Testis (tissue), 2 donors: ENCODE measurements around the gene TOLLIP.

Experiments used
- POLR2A ChIP-seq: fragments of 450-650 bp; IDR thresholded peaks from one replicate; pipeline ENCODE4 v1.6.1; 2017; ENCODE audit warnings: antibody characterized with exemption, mild to moderate bottlenecking, moderate library complexity
- TF ChIP-seq, protein P1 (sequence below), 3 experiments: fragments of 450-650 bp in 2 of 3; fragments of 200-600 bp in 1 of 3; sonication (generic) in 1 of 3; IDR thresholded peaks; one replicate each; pipeline ENCODE4 v1.5.1; 2016 to 2019; ENCODE audit warnings: antibody characterized with exemption in 3 of 3, mild to moderate bottlenecking in 2 of 3, moderate library complexity in 1 of 3

DNA sequence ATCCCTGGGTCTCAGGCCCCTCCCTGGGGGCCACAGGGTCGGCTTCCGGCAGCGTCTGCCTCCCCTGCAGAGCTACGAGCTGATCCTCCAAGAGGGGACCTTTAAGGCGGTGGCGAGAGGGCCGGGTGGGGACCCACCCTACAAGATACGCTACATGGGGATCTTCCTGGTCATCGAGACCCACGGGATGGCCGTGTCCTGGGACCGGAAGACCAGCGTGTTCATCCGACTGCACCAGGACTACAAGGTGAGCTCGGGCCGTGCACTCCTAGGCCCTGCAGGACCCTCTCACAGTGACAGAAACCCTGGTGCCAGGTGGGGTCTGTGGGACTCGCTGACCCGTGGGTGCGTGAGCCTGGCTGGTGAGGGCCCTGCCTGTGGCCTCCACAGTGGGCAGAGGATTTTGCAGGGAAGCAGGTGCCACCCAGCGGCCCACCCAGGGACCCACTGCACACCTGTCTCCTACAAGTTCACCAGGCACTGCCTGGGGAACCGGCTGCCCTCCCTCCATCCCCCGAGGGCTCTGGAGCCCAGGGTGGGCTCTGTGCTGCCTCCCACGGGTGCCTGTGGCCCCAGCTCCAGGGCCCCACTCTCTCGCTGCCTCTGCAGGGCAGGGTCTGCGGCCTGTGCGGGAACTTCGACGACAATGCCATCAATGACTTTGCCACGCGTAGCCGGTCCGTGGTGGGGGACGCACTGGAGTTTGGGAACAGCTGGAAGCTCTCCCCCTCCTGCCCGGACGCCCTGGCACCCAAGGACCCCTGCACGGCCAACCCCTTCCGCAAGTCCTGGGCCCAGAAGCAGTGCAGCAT is 72.9 kb downstream of the TOLLIP start:
- TF ChIP-seq, protein P1, sequence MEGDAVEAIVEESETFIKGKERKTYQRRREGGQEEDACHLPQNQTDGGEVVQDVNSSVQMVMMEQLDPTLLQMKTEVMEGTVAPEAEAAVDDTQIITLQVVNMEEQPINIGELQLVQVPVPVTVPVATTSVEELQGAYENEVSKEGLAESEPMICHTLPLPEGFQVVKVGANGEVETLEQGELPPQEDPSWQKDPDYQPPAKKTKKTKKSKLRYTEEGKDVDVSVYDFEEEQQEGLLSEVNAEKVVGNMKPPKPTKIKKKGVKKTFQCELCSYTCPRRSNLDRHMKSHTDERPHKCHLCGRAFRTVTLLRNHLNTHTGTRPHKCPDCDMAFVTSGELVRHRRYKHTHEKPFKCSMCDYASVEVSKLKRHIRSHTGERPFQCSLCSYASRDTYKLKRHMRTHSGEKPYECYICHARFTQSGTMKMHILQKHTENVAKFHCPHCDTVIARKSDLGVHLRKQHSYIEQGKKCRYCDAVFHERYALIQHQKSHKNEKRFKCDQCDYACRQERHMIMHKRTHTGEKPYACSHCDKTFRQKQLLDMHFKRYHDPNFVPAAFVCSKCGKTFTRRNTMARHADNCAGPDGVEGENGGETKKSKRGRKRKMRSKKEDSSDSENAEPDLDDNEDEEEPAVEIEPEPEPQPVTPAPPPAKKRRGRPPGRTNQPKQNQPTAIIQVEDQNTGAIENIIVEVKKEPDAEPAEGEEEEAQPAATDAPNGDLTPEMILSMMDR (IDR thresholded peaks at IDR 0.05) = no peak
- TF ChIP-seq POLR2A = no peak
